ENCODE measurements around the gene MAS1L. TPM values are rescaled to one million over a fixed set of nuclear protein-coding genes. Genes with fewer than 3 reads are reported as not detected.

Gene MAS1L
- total RNA-seq, 4 donors from 2014 or later, result 0.37 to 0.48 TPM; not detected in 2

- Histone ChIP-seq H3K9me3 (no peaks in the 10 kb centered on the region), H3K36me3 (no peaks in the 10 kb centered on the region), H3K4me1 (no peaks in the 10 kb centered on the region), H3K27ac (no peak overlapping the region), H3K4me3 (no peak overlapping the region), H3K27me3 (no peaks in the 10 kb centered on the region)
- no peak for DNase-seq
- intact Hi-C loops (cut with DNase I; ENCODE audit: low total_unique reads), result no loop called here
- TF ChIP-seq, protein P1, sequence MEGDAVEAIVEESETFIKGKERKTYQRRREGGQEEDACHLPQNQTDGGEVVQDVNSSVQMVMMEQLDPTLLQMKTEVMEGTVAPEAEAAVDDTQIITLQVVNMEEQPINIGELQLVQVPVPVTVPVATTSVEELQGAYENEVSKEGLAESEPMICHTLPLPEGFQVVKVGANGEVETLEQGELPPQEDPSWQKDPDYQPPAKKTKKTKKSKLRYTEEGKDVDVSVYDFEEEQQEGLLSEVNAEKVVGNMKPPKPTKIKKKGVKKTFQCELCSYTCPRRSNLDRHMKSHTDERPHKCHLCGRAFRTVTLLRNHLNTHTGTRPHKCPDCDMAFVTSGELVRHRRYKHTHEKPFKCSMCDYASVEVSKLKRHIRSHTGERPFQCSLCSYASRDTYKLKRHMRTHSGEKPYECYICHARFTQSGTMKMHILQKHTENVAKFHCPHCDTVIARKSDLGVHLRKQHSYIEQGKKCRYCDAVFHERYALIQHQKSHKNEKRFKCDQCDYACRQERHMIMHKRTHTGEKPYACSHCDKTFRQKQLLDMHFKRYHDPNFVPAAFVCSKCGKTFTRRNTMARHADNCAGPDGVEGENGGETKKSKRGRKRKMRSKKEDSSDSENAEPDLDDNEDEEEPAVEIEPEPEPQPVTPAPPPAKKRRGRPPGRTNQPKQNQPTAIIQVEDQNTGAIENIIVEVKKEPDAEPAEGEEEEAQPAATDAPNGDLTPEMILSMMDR (IDR thresholded peaks at IDR 0.05), result no peak
- no peak for TF ChIP-seq POLR2A (IDR thresholded peaks at IDR 0.05)
These were observed 5.5 kb upstream of the MAS1L start for GRCh38 chr6:29493261-29493660.

GRCh38 chr6:29491574-29491973 is 3.8 kb upstream of the MAS1L start:
- Histone ChIP-seq H3K9me3 (no peaks in the 10 kb centered on the region), H3K4me1 (no peaks in the 10 kb centered on the region), H3K4me3 (no peak overlapping the region), H3K36me3 (no peaks in the 10 kb centered on the region), H3K27ac (no peak overlapping the region), H3K27me3 (no peaks in the 10 kb centered on the region)
- DNase-seq, result no peak
- intact Hi-C loops (cut with DNase I; ENCODE audit: low total_unique reads), result no loop called here
- TF ChIP-seq, protein P1 (IDR thresholded peaks at IDR 0.05), result no peak
- TF ChIP-seq POLR2A (IDR thresholded peaks at IDR 0.05), result no peak

- DNase-seq, result no peak
- Histone ChIP-seq H3K9me3 (no peaks in the 10 kb centered on the region), H3K27me3 (no peaks in the 10 kb centered on the region), H3K4me3 (no peak overlapping the region), H3K27ac (no peak overlapping the region), H3K4me1 (no peaks in the 10 kb centered on the region), H3K36me3 (no peaks in the 10 kb centered on the region)
- TF ChIP-seq, protein P1 (IDR thresholded peaks at IDR 0.05), result no peak
- TF ChIP-seq POLR2A (IDR thresholded peaks at IDR 0.05), result no peak
- intact Hi-C loops (cut with DNase I; ENCODE audit: low total_unique reads), result no loop called here
These were observed 2.8 kb upstream of the MAS1L start for GRCh38 chr6:29490552-29490951.

- DNase-seq, result no peak
- TF ChIP-seq, protein P1 (IDR thresholded peaks at IDR 0.05), result no peak
- TF ChIP-seq POLR2A (IDR thresholded peaks at IDR 0.05), result no peak
- no peak overlapping the region for H3K27ac ChIP-seq
- H3K9me3 ChIP-seq, result no peaks in the 10 kb centered on the region
- intact Hi-C loops (cut with DNase I; ENCODE audit: low total_unique reads), result no loop called here
- no peak overlapping the region for H3K4me3 ChIP-seq
- no peaks in the 10 kb centered on the region for H3K36me3 ChIP-seq
- no peaks in the 10 kb centered on the region for H3K4me1 ChIP-seq
- H3K27me3 ChIP-seq, result no peaks in the 10 kb centered on the region
These were observed 2.3 kb upstream of the MAS1L start for GRCh38 chr6:29490055-29490454.

DNA sequence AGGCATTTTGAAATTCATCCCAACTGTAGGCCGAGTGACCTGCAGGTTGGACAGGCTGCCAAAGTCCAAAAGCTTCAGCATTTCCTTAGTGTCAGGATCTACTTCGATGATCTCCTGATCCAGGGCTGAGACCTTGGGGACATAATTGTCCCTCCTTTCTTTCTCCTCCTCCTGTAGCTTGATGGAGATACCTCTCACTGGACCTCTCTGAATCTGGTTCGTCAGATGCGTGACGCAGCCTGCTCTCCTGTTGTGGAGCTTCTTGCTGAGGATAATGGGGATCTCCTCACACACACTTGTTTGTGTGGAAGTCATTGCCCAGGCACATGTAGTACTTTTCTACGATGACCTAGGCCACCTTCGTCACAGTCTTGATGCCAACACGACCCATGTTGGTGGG is 1.5 kb upstream of the MAS1L start:
- no peak overlapping the region for H3K4me3 ChIP-seq
- H3K27ac ChIP-seq, result no peak overlapping the region
- TF ChIP-seq, protein P1 (IDR thresholded peaks at IDR 0.05), result no peak
- no peak for TF ChIP-seq POLR2A (IDR thresholded peaks at IDR 0.05)
- intact Hi-C loops (cut with DNase I; ENCODE audit: low total_unique reads), result no loop called here
- DNase-seq, result no peak
- no peaks in the 10 kb centered on the region for H3K36me3 ChIP-seq
- no peaks in the 10 kb centered on the region for H3K27me3 ChIP-seq
- no peaks in the 10 kb centered on the region for H3K9me3 ChIP-seq
- no peaks in the 10 kb centered on the region for H3K4me1 ChIP-seq
